Esophagus squamous epithelium (tissue), 4 donors: ENCODE data around the gene SGSM2.

ENCODE experiments used
- CTCF ChIP-seq, 6 experiments: fragments of 450-650 bp in 4 of 6; fragments of 200-600 bp in 2 of 6; sonication (generic) in 2 of 6; IDR thresholded peaks; one replicate each; pipeline ENCODE4 v1.5.1; 2016 to 2019; ENCODE audit warnings: antibody characterized with exemption in 6 of 6, mild to moderate bottlenecking in 4 of 6, moderate library complexity in 4 of 6
- POLR2A ChIP-seq, 4 donors: fragments of 450-650 bp; IDR thresholded peaks; one replicate each; pipeline ENCODE4 v1.6.1; 2017; ENCODE audit warnings: antibody characterized with exemption in 4 of 4, mild to moderate bottlenecking in 4 of 4, moderate library complexity in 3 of 4

- TF ChIP-seq CTCF (IDR thresholded peaks at IDR 0.05) (no peak), POLR2A (IDR thresholded peaks at IDR 0.05) (no peak)
These were observed 27.4 kb downstream of the SGSM2 start for GRCh38 chr17:2364763-2365116.
